Subcutaneous adipose tissue (tissue), 4 donors: ENCODE results near the gene KLKB1. TPM values are rescaled to one million over a fixed set of nuclear protein-coding genes. Genes with fewer than 3 reads are reported as not detected.

Source experiments
- total RNA-seq, 4 donors: library from RNA; depleted of rRNA; stranded (reverse); fragments of >200 nt; gene quantifications; one replicate each; pipeline ENCODE4 v1.1.0, GENCODE V29; 2016
- TF ChIP-seq, protein P1 (sequence below): fragments of 450-650 bp; IDR thresholded peaks from one replicate; pipeline ENCODE4 v1.5.1; 2016; ENCODE audit warnings: low read depth, mild to moderate bottlenecking, control low read depth, antibody characterized with exemption, moderate library complexity

KLKB1 gene
- total RNA-seq, 4 donors from 2014 or later, result 0.66 to 0.68 TPM; not detected in 2

DNA sequence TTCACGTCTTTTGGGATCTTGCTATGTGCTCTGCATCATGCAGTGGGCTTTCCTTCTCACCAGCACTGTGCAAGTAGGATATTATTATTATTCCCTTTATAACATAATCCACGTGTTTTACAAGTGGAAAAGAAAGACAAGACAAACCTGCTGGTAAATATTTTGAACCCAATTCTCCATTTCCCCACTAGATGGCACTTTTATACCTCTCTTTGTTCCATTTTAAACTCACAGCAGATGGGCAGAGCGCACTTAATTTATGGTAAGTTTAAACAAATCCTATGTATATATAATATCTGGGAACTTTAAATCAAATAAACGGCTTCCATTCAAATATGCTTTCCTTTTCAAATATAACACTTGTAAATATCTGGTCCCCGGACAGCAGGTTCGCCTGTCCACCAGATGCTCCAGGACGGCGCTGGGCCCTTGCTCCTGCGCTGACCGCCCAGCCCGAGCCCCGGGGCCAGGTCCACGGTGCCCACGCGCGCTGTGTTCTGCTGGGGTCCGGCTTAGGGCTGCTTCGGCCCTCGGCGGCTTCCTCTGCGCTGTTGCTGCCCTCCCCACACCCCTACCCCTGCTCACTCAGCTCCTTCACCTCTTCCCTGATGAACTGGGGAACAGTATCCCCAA lies 69.8 kb downstream of the KLKB1 start:
- TF ChIP-seq, protein P1, sequence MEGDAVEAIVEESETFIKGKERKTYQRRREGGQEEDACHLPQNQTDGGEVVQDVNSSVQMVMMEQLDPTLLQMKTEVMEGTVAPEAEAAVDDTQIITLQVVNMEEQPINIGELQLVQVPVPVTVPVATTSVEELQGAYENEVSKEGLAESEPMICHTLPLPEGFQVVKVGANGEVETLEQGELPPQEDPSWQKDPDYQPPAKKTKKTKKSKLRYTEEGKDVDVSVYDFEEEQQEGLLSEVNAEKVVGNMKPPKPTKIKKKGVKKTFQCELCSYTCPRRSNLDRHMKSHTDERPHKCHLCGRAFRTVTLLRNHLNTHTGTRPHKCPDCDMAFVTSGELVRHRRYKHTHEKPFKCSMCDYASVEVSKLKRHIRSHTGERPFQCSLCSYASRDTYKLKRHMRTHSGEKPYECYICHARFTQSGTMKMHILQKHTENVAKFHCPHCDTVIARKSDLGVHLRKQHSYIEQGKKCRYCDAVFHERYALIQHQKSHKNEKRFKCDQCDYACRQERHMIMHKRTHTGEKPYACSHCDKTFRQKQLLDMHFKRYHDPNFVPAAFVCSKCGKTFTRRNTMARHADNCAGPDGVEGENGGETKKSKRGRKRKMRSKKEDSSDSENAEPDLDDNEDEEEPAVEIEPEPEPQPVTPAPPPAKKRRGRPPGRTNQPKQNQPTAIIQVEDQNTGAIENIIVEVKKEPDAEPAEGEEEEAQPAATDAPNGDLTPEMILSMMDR, result no peak

DNA sequence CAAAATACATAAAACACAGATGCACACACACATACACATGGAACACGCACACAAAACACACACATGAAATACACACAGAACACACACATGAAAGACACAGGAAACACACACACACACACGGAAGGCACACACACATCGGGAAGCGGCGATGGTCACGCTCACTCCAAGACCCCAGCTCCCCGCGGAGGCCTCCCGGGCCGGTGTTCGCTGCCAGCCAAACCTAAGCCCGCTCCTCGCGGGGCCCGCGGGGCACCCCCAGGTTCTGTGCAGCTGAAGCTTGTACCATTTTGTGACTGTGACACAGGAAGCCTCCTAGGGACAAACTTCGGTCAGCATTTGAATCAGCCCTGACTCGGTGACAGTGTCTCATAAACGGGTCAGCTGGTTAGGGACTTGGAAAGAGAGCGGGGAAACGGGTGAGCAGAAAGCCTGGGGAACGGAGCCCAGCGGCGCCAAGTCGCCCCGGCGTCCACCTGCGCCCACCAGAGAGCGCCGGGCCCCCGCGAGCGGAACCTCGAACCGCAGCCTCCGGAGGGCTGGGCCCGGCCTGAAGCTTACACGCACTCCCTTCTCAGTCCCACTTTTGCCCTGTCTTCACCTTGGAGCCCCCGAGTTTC lies 70.8 kb downstream of the KLKB1 start:
- TF ChIP-seq, protein P1, result no peak

- TF ChIP-seq, protein P1, result no peak
Measured at GRCh38 chr4:186299291-186299690, 72.0 kb downstream of the KLKB1 start.

DNA sequence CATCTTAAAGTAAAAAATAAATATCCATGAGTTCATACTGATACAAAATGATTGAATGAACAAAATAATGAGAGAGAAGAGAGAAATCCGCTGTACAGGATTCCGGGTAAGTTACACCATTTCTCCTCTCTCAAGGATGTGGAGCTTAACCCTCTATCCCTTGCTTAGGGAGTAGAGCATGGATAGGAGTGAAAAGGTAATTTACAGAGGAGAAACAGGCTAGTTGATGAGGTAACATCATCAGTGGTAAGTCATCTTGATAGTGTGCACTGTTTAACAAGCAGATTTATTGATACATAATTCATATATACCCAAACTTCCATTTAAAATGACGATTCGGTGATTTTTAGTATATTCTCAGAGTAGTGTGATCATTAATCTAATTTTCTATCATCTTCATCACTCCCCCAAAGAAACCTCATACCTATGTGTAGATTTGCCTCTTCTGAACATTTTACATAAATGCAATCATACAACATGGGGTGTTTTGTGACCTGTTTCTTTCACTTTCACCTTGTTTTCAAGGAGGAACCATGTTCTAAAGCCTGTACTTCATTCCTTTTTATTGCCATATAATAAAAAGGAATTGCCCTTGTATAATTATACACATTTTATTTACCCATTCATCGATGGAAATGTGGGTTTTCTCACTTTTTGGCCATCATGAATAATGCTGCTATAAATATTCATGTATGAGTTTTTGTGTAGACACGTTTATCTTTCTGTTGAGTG lies 73.5 kb downstream of the KLKB1 start:
- TF ChIP-seq, protein P1, result no peak

DNA sequence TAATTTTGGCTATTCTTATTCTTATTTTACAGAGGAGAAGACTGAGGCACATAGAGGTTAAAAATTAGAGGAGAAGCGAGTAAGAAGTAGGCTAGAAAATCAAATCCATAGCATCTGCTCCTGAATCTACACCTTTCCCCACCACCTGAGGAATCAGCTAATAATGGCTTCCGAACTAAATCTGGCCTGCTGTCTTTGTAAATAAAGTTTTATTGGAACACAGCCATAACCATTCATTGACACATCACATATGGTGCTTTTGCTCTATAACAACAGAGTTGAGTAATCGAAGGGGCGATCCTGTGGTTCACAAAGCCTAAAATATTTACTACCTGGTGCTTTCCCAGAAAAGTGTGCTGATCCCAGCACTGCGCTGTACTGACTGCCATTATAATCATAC lies 76.9 kb downstream of the KLKB1 start:
- TF ChIP-seq, protein P1, result no peak

DNA sequence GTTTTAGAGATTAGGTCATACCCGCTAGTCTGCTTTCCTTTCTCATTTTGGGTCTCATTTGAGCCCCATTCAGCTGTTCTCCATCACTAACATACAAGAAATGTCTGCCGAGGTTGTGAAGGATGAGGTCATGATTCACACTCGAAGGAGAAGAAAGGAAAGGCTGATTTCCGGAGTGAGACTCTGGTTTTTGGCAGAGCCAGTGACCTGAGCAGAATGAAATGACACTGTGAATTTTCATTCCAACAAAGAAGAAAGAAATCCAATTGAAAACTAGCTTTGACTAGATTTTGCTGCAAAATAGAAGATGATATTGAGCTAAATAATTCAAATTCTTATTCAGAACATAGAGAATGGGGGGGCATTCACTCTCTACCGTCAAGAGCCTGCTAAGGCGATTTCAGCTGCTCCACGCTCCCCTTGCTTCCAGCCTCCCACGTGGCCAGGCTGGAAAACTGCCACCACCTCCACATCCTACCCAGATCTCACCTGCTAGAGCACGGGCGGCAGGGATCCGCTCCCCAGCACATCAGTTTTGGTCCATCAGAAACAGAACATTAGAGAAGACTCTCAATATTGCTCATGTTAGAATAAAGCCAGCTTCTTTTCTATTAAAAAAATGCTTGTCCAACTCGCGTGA lies 77.7 kb downstream of the KLKB1 start:
- TF ChIP-seq, protein P1, result no peak

DNA sequence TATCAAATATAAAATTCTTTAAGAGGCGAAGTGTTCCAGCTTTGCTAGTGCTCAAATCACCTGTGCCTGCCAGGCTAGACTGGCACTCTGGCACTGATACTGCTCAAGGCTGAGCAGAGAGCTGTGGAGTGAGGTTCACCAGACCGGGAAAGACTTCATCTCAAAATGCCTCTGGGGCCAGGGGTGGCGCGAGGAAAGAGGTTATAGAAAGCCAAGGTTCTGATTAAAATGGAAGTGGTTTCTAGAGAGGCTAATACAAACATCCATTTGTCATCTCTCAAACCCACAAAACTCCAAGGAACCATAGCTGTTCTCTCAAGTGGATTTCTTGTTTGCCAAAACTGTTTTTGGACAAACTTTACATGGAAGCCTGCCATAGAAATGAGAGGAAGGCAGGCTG lies 80.2 kb downstream of the KLKB1 start:
- TF ChIP-seq, protein P1, result no peak
